K562 (cell line): ENCODE measurements around the gene MYLK4. TPM values are rescaled to one million over a fixed set of nuclear protein-coding genes. Genes with fewer than 3 reads are reported as not detected.

Experiments
- ATAC-seq: fragments of 200-7000 bp; cut with Tn5 transposase; 3 replicates; pipeline ENCODE4 v1.9.1; 2020; ENCODE audit warnings: moderate library complexity
- BruUV-seq: library from RNA; stranded (reverse); fragments of 400-500 nt; replicated peaks from 2 replicates; lab custom pipeline; 2021; lab: Mats Ljungman, UMichigan
- CTCF ChIA-PET: fragments of 300-600 bp; formaldehyde crosslinking; extraction: SDS; loops from one replicate; lab custom pipeline; 2021; ENCODE audit warnings: low intra/inter-chr PET ratio; lab: Yijun Ruan, JAX
- POLR2A ChIA-PET: fragments of 300-600, 350-650 bp; sonication (Branson Sonifier 250); formaldehyde crosslinking; extraction: SDS; loops from one replicate; lab custom pipeline; 2021; ENCODE audit warnings: antibody characterized with exemption, inconsistent platforms; lab: Yijun Ruan, JAX
- DNase-seq, 4 experiments: peaks; one replicate each; pipeline versions ENCODE4 v3.0.0 to v3.0.0-alpha.2; 2011 to 2018; ENCODE audit warnings: low spot score in 3 of 4, mixed read lengths in 3 of 4; ENCODE audit errors: extremely low read depth in 1 of 4
- FAIRE-seq: peaks from 2 replicates; lab custom pipeline; 2011; peaks lifted over from hg19 to GRCh38; lab: Jason Lieb, UNC
- H2AFZ ChIP-seq: 2 replicates; pipeline ENCODE4 v1.6.0; 2011; ENCODE audit warnings: low read depth, low read length, control low read depth, inconsistent platforms
- H3K27ac ChIP-seq: fragments of 200-600 bp; 3 replicates; pipeline ENCODE4 v1.8.0; 2011; ENCODE audit warnings: low read depth, mild to moderate bottlenecking, control low read depth, inconsistent platforms, low read length, moderate library complexity, mixed read lengths; ENCODE audit errors: extremely low read depth
- H3K27me3 ChIP-seq, 2 experiments: fragments of 300-600 bp in 1 of 2; 2 replicates in 1 of 2; 3 replicates in 1 of 2; pipeline versions ENCODE4 v1.6.0 to v1.8.0; 2011; ENCODE audit warnings: inconsistent platforms in 2 of 2, low read length in 2 of 2, mild to moderate bottlenecking in 1 of 2, mixed read lengths in 1 of 2, moderate library complexity in 1 of 2; ENCODE audit not compliant: control insufficient read depth in 2 of 2, insufficient read depth in 2 of 2
- H3K36me3 ChIP-seq: fragments of 300-600 bp; 3 replicates; pipeline ENCODE4 v1.8.0; 2011; ENCODE audit warnings: mild to moderate bottlenecking, low read length, inconsistent platforms; ENCODE audit not compliant: control insufficient read depth, insufficient read depth
- H3K4me1 ChIP-seq, 2 experiments: fragments of 200-600 bp in 1 of 2; replicated peaks in 1 of 2; 2 replicates in 1 of 2; 3 replicates in 1 of 2; pipeline versions ENCODE4 v1.5.1 to v1.8.0; 2011; ENCODE audit warnings: inconsistent platforms in 2 of 2, low read length in 2 of 2, mild to moderate bottlenecking in 1 of 2, mixed read lengths in 1 of 2, moderate library complexity in 1 of 2; ENCODE audit not compliant: control insufficient read depth in 2 of 2, insufficient read depth in 2 of 2
- H3K4me2 ChIP-seq: 2 replicates; pipeline ENCODE4 v1.6.1; 2011; ENCODE audit warnings: low read length, control low read depth, inconsistent platforms, mixed read lengths; ENCODE audit not compliant: insufficient read depth
- H3K4me3 ChIP-seq: fragments of 200-600 bp; sonication (generic), shearing (Covaris generic); 2 replicates; pipeline ENCODE4 v1.5.1; 2016; ENCODE audit warnings: control low read depth, inconsistent platforms
- H3K79me2 ChIP-seq: fragments of 200-600 bp; 3 replicates; pipeline ENCODE4 v1.8.0; 2011; ENCODE audit warnings: low read length, inconsistent platforms; ENCODE audit not compliant: control insufficient read depth, insufficient read depth
- H3K9ac ChIP-seq, 2 experiments: 2 replicates each; pipeline versions ENCODE4 v1.6.0 to v1.6.1; 2011; ENCODE audit warnings: low read depth in 2 of 2, low read length in 2 of 2, control low read depth in 1 of 2, inconsistent platforms in 1 of 2, mild to moderate bottlenecking in 1 of 2, mixed read lengths in 1 of 2; ENCODE audit not compliant: insufficient read depth in 1 of 2
- H3K9me1 ChIP-seq: one replicate; pipeline ENCODE4 v1.6.0; 2011; ENCODE audit warnings: inconsistent platforms, mild to moderate bottlenecking, low read length, moderate library complexity; ENCODE audit not compliant: control insufficient read depth, insufficient read depth
- H3K9me3 ChIP-seq: replicated peaks from 2 replicates; pipeline ENCODE4 v1.5.1; 2011; ENCODE audit warnings: low read depth, low read length, inconsistent platforms; ENCODE audit not compliant: control insufficient read depth, insufficient read depth
- H4K20me1 ChIP-seq: replicated peaks from 2 replicates; pipeline ENCODE4 v1.6.1; 2011; ENCODE audit warnings: low read length, inconsistent platforms, mixed read lengths; ENCODE audit not compliant: control insufficient read depth, insufficient read depth
- RAD21 ChIP-seq, 2 experiments: fragments of 250-450 bp in 1 of 2; fragments of 450-650 bp in 1 of 2; sonication (Bioruptor Pico) in 1 of 2; formaldehyde crosslinking in 1 of 2; IDR thresholded peaks in 1 of 2; conservative IDR thresholded peaks in 1 of 2; 2 replicates each; pipeline versions ENCODE4 v1.4.0 to v1.8.0; 2020 to 2022; ENCODE audit warnings: mild to moderate bottlenecking in 2 of 2, moderate library complexity in 1 of 2
- REST ChIP-seq, 2 experiments: fragments of 450-650 bp; formaldehyde crosslinking in 1 of 2; IDR thresholded peaks; 2 replicates each; pipeline versions ENCODE4 v1.4.0 to v1.6.1; 2014 to 2020; ENCODE audit warnings: mild to moderate bottlenecking in 2 of 2, borderline replicate concordance in 1 of 2, low read depth in 1 of 2
- WGBS: fragments of 100-300 bp; shearing (Covaris generic); methylation state at CpG from one replicate; pipeline ENCODE4 v1.1.6; 2016; ENCODE audit warnings: low coverage, mixed read lengths; ENCODE audit not compliant: insufficient coverage; ENCODE audit errors: missing lambda C conversion rate; 5-methylcytosine and 5-hydroxymethylcytosine counted together
- in situ Hi-C: fragments of 300-500 bp; cut with MboI; formaldehyde crosslinking; loops from 4 replicates; pipeline ENCODE4 v1.15.0; 2018; ENCODE audit warnings: inconsistent platforms, mixed read lengths
- intact Hi-C: fragments of 100-400 bp; cut with micrococcal nuclease; formaldehyde crosslinking; loops from 2 replicates; pipeline ENCODE4 v1.14.2; 2022
- polyA plus RNA-seq, 8 experiments: library from polyadenylated mRNA; depleted of rRNA in 4 of 8; stranded (reverse) in 5 of 8; unstranded in 3 of 8; fragments of >200 nt; fragmentation: Nextera tagmentation in 2 of 8; fragmentation: Illumina TruSeq in 1 of 8; extraction: Ambion mirVana in 2 of 8; extraction: Trizol in 1 of 8; gene quantifications; 2 replicates each; pipeline versions ENCODE4 v1.2.1 to v1.2.3, GENCODE V29; 2011 to 2014; ENCODE audit warnings: inconsistent platforms in 1 of 8, missing spikeins in 1 of 8
- total RNA-seq, 7 experiments: library from RNA; depleted of rRNA in 6 of 7; stranded (reverse); fragments of >200 nt in 6 of 7; fragmentation: Illumina TruSeq in 2 of 7; extraction: Trizol in 2 of 7; gene quantifications; 2 replicates each; pipeline versions ENCODE4 v1.2.1 to v1.2.3, GENCODE V29; 2011 to 2021; ENCODE audit warnings: low replicate concordance in 1 of 7
- TF ChIP-seq, protein P1 (sequence below), 3 experiments: IDR thresholded peaks in 2 of 3; conservative IDR thresholded peaks in 1 of 3; 2 replicates each; pipeline ENCODE4 v1.5.1; 2011 to 2012; ENCODE audit warnings: low read length in 3 of 3, mild to moderate bottlenecking in 3 of 3, control low read depth in 2 of 3, improper control_type of control experiment in 1 of 3, inconsistent platforms in 1 of 3, low read depth in 1 of 3, mixed read lengths in 1 of 3, moderate library complexity in 1 of 3; ENCODE audit not compliant: insufficient read depth in 2 of 3
- TF ChIP-seq, protein P2 (sequence below): fragments of 450-650 bp; formaldehyde crosslinking; IDR thresholded peaks from 2 replicates; pipeline ENCODE4 v1.4.0; 2020; ENCODE audit warnings: mild to moderate bottlenecking, moderate library complexity
- TF ChIP-seq, protein P3 (sequence below): fragments of 250-450 bp; sonication (Bioruptor Pico); IDR thresholded peaks from 2 replicates; pipeline ENCODE4 v1.8.0; 2022; ENCODE audit warnings: inconsistent platforms

The MYLK4 gene
- total and polyA plus RNA-seq, 9 of the 15 experiments (the other 6 are each of a cell fraction or from before 2014, with no cell fraction given): 0.01 to 0.15 (median 0.06) TPM

- no peak for FAIRE-seq
- TF ChIP-seq, protein P1, sequence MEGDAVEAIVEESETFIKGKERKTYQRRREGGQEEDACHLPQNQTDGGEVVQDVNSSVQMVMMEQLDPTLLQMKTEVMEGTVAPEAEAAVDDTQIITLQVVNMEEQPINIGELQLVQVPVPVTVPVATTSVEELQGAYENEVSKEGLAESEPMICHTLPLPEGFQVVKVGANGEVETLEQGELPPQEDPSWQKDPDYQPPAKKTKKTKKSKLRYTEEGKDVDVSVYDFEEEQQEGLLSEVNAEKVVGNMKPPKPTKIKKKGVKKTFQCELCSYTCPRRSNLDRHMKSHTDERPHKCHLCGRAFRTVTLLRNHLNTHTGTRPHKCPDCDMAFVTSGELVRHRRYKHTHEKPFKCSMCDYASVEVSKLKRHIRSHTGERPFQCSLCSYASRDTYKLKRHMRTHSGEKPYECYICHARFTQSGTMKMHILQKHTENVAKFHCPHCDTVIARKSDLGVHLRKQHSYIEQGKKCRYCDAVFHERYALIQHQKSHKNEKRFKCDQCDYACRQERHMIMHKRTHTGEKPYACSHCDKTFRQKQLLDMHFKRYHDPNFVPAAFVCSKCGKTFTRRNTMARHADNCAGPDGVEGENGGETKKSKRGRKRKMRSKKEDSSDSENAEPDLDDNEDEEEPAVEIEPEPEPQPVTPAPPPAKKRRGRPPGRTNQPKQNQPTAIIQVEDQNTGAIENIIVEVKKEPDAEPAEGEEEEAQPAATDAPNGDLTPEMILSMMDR (IDR thresholded peaks at IDR 0.05 in 2 of 3, conservative IDR thresholded peaks at IDR 0.05 in 1 of 3; ENCODE audit: insufficient read depth in 2 of 3, low read depth in 1 of 3, low read length in 3 of 3): peak; percentile 26 to 47 (median 40); a peak in 3 of 6 replicates
- TF ChIP-seq REST (IDR thresholded peaks at IDR 0.05; ENCODE audit: borderline replicate concordance) (peak; percentile 18; the same call in 1 of the 2 replicates), REST (CRISPR knock-in tag; IDR thresholded peaks at IDR 0.05; ENCODE audit: low read depth) (no peak), RAD21 (CRISPR knock-in tag; conservative IDR thresholded peaks at IDR 0.05 in 1 of 2, IDR thresholded peaks at IDR 0.05 in 1 of 2) (peak in 1 of 2 experiments; percentile 52; a peak in 2 of 4 replicates)
- TF ChIP-seq, protein P2, sequence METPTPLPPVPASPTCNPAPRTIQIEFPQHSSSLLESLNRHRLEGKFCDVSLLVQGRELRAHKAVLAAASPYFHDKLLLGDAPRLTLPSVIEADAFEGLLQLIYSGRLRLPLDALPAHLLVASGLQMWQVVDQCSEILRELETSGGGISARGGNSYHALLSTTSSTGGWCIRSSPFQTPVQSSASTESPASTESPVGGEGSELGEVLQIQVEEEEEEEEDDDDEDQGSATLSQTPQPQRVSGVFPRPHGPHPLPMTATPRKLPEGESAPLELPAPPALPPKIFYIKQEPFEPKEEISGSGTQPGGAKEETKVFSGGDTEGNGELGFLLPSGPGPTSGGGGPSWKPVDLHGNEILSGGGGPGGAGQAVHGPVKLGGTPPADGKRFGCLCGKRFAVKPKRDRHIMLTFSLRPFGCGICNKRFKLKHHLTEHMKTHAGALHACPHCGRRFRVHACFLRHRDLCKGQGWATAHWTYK (CRISPR knock-in tag): no peak
- TF ChIP-seq, protein P3, sequence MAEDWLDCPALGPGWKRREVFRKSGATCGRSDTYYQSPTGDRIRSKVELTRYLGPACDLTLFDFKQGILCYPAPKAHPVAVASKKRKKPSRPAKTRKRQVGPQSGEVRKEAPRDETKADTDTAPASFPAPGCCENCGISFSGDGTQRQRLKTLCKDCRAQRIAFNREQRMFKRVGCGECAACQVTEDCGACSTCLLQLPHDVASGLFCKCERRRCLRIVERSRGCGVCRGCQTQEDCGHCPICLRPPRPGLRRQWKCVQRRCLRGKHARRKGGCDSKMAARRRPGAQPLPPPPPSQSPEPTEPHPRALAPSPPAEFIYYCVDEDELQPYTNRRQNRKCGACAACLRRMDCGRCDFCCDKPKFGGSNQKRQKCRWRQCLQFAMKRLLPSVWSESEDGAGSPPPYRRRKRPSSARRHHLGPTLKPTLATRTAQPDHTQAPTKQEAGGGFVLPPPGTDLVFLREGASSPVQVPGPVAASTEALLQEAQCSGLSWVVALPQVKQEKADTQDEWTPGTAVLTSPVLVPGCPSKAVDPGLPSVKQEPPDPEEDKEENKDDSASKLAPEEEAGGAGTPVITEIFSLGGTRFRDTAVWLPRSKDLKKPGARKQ (CRISPR knock-in tag): 0 out of 2 replicates have a peak, but pooled peaks have one; percentile 47
These were observed 6.4 kb downstream of the MYLK4 start for GRCh38 chr6:2744209-2744771.

More at GRCh38 chr6:2744209-2744771, 6.4 kb downstream of the MYLK4 start:
- Histone ChIP-seq H3K36me3 (no peaks in the 10 kb centered on the region), H3K4me1 (peaks cover 5 to 6% of the 10 kb centered on the region in 2 experiments; a peak in 3 of 5 replicates), H4K20me1 (no peaks in the 10 kb centered on the region), H3K4me2 (no peak overlapping the region), H3K4me3 (no peak overlapping the region), H3K9me1 (no peaks in the 10 kb centered on the region), H3K79me2 (no peaks in the 10 kb centered on the region), H3K27ac (no peak overlapping the region), H2AFZ (peak overlapping the region; percentile 54), H3K27me3 (no peaks in the 10 kb centered on the region), H3K9ac (peak overlapping the region in 1 of 2 experiments; percentile 6; a peak in 1 of 4 replicates), H3K9me3 (no peaks in the 10 kb centered on the region)
- POLR2A ChIA-PET: no interaction called here
- CTCF ChIA-PET: no interaction called here
- ATAC-seq: peak; percentile 26; the same call in 2 of the 3 replicates
- intact Hi-C loops: loop anchor here (5.0 kb wide), 1 partner anchor 1147 kb away; no protein-coding TSS in a partner anchor
- 47% methylated on average over 9 of the region's 9 CpGs for WGBS
- DNase-seq: no peak
- BruUV-seq: no TSS peak
- in situ Hi-C loops: no loop called here
